GM19324 (cell line): ENCODE results near the gene IMPDH2.
A peak's percentile ranks its signal among the peaks of the same experiment; 100 is the strongest.

Experiments used
- ATAC-seq: cut with Tn5 transposase; IDR thresholded peaks from one replicate; pipeline ENCODE4 v1.9.1; 2021; ENCODE audit warnings: mild to moderate bottlenecking, moderate library complexity; ENCODE audit not compliant: unreplicated experiment, low FRiP score

Gene IMPDH2

DNA sequence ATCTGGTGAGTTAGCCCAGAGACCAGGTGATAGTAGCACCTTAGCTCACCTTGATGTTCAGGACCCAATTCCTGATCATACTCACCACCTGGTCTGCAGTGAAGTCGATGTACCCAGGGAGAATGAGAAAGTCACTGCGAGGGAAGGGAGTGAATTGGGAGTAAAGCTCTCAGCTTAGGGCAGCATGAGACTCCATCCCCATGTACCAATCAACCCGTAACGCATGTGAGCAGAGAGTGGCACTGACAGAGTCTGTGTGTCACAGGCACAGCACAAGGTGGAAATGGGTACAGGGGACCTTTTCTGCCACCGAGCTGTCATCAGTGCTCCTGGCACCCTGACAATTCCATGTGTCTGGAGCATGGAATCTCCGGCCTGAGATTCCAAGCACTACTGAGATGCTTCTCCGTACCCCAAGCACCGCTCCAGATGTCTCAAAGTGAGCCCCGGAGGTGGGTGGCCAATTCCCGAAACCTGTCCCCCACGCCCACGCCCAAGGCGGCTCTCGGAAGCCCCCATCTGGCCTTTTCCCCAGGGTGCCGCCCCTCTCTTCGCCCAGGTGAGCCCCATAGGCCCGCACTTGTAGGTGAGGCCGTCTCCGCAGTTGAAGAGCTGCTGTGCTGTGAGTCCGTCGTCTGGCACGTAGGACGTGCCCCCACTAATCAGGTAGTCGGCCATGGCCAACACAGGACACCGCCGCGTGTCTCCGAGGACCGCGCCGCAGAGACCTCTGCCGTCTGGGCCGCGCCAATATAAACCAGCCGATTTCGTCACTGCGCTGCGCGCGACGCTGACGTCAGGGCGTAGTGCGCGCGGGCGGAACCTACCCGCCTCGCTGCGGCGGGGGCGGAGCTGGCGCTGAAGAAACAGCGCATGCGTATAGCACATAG, at the start of gene IMPDH2:
TSS of gene IMPDH2 (minus strand) at position 726 of the 890 bp plus-strand sequence. CDS start at position 678, 48 bp downstream.
- peak; percentile 93 for ATAC-seq

DNA sequence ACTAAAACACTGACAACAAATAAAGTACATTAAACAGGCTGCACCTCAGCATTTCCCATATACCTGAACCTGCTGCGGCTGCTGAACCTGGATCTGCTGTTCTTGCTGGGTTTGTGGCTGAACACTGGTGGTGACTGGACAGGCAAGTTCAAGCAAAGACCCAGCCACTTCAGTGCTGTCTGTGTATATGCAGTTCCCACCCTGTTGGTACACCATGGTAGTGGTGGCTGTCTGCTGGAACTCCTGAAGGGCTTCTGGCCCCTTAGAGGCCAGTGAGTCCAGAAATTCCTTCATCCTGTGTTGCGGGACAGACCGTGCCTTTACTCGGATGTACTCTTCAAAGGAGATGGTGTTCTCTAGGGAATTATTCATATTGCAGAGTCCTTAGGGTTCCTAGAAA, 47.4 kb upstream of the IMPDH2 start:
- ATAC-seq = no peak

DNA sequence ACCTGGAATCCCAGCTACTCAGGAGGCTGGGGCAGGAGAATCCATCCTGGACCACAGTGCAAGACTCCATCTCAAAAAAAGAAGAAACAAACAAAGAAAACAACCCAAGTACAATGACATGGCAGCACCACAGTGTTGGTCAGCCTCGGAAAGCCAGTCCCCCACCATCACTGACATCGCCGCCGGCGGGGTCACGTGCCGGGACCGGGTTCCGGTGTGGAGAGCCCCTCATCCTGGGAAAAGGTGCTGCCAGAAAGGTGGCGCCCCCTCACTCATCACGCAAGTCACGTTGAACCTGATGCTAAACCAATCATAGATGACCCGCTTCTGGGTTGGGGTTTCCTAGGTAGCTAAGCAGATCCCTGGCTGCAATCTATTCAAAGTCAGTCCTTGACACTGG, 46.9 kb upstream of the IMPDH2 start:
- ATAC-seq = no peak

DNA sequence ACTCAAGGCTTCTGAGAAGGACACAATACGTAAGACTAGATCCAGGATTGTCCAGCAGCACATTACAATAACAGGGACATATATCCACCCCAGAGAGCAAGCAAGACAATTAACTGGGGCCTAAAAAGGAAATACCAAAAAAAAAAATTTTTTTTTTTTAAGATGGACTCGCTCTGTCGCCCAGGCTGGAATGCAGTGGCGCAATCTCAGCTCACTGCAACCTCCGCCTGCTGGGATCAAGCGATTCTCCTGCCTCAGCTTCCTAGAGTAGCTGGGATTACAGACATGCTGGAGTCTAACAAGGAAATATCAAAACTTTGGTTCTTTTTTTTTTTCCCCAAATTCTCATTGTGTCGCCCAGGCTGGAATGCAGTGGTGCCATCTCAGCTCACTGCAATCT, 28.8 kb upstream of the IMPDH2 start:
- no peak for ATAC-seq

DNA sequence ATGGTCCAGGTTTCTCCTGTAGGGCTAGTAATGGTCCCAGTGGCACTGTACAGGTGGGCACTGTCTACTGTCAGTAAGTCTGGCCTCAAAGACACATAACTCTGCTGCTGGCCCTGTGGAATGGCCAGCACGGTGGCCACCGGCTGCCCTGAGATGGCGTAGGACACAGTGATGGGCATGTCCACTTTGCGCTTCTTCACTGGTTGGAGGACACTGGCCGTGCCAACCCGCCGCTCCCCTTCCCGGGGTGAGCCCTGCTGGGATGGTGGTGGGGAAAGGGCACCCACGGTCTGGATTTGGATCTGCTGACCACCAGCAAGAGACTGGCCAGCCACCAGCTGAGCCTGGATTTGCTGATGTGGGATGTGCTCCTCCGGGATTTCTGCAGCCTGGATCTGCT, 28.1 kb upstream of the IMPDH2 start:
- no peak for ATAC-seq

DNA sequence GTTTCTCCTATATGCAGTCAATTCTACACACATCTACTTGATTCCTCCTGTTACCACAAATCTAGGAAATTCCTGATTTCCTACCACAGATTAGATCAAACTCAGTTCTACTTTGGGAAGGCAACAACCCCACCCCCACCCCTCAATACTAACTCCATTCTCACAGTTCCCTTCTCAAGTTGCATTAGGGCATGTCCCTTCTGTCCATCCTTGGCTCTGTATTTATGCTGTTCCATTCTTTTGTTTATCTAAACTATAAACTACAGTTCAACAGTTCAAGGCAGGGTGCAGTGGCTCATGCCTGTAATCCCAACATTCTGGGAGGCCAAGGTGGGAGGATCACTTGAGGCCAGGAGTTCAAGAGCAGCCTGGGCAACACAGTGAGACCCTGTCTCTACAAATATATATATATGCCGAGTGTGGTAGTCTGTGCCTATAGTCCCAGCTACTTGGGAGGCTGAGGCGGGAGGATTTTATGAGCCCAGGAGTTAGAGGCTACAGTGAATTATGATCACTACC, 25.2 kb upstream of the IMPDH2 start:
- ATAC-seq = no peak

DNA sequence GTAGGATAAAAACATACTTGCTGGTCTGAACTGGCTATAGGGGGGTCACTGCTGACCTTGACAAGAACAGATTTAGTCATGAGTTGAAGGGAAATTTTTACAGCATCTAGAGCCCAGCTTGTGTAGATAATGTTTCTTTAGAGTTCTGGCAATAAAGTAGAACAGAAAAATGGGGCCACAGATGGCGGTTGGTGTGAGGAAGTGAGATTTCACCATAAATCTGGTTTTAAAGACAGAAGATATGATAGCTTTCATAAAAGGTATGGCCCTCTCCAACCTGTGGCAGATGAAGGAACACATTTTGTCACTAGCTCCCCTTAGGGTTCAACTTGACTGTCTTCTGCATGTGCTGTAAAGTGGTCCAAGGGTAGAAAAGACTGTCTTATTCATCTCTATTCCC, 24.3 kb upstream of the IMPDH2 start:
- no peak for ATAC-seq

DNA sequence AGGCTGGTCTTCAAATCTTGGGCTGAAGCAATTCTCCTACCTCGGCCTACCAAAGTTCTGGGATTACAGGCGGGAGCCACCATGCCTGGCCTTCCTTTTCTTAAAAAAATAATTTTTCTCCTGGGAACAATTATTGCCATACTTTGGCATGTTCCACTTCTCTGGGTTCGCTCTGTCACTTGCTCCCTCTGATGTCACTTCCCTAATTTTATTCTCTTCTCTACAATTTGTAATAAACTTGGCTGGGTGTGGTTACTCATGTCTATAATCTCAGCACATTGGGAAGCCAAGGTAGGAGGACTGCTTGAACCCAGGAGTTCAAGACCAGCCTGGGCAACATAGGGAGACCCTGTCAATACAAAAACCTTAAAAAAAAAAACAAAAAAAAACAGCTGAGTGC, 6.1 kb upstream of the IMPDH2 start:
- ATAC-seq = no peak

DNA sequence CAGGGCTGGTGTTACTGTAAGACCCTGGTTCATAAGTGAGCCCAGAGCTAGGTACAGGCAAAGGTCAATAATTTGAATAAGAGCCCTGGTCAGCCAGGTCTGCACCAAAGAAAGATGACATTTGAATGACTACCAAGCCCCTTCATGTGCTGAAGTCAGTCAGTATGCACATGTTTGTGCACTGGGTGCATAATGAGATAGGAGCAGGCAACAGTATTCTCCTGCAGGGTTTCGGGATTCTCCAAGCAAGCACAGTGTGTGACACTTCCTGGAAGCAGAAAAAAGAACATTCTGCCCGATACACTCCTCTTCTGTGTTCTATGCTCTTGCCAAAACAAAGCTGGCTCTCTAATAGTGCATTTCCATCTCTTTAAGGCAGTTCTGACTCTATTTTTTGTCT, 5.5 kb upstream of the IMPDH2 start:
- ATAC-seq = no peak

DNA sequence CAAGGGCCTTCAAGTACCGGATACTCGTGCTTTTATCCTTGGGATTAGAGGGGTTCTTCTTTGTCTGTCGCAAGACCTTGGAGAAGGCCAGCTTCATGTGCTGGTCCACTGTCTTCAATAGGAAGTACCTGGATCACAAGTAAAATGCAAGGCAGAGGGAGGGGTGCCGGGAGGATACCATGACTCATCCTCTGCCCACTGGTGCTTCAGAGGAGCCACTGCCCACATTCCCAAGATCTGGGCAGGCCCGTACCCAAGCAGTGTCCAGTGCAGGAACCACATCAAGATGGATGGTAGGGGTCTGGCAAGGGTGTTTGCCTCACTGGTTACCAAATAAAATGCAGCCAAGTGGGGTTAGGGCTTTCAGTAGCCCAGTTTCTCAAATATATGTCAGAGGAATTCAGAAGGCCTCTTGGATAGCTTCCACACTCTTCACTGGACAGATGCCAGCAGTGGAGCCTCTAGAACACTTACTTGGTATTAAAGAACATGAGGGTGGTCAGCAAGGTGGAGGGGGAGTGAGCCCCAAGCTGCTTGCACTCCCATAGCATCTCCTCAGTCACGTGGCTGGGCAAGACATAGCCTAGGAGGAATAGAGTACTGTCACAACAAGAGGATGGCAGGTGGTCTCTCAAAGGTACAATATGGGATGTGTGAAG, 3.6 kb upstream of the IMPDH2 start:
- ATAC-seq = no peak

DNA sequence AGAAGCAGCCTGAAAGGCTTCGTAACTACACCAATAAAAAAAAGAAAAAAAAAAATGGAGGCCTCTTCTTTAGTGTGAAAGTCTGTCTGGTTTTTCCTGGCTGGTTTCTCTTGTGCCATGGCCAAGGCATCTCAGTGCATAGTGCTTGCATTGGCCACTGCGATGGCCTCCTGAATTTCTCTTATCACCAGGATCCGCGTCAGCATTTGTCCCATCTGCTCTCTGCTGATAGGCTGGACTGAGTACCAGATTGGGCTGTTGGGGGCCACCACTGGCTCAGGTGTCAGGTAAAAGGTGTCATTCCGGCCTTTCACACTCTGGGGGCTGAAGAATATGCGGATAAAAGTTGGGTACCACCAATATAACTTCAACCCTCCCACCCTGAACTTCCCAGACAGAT, 1.1 kb upstream of the IMPDH2 start:
- ATAC-seq = no peak

DNA sequence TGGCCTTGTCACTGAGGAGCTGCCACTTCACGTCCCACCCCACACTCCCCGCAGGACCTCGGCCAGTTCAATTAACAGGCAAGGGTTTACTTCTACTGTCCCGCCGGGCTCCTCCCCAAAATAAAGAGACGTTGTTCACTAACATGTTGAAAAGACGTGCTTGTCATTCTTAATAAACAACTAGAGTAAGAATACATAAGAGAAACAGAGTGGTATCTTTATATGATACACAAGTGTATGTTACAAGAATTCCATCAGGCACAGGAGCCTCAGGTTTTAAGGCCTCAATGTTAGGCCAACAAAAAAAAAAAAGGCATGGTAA, 326 bp upstream of the IMPDH2 start:
- no peak for ATAC-seq

DNA sequence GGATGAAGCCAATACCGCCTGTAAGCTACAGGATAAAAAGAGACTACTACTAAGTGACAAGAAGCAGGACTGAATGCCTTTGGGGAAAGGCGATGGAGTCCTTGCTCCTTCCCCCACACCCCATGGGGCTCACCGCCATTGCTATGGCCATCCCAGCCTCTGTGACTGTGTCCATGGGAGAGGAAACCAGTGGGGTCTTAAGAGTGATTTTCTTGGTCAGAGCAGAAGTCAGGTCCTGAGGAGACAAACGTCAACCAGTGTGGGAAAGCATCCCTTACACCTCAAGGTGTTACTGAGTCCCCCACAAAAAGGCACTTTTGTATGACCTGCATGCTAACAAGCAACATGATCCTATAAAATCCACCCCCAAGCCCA, 913 bp downstream of the IMPDH2 start:
- ATAC-seq = no peak

DNA sequence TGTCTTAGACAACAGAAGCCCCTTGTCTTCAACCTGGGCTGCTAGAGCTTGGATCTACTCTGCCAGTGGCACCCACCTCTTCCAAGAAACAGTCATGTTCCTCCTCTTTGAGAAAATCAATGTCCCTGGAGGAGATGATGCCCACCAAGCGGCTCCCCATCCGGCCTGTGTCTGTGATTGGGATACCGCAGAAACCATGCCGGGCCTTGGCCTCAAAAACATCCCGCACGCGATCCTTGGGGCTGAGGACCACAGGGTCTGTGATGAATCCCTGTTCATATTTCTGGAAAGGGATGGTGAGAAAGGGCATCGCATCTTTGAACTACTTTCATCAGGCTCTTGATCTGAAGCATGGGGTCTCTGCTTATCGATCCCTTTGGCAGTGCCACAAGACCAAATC, 1.6 kb downstream of the IMPDH2 start:
- ATAC-seq = no peak

DNA sequence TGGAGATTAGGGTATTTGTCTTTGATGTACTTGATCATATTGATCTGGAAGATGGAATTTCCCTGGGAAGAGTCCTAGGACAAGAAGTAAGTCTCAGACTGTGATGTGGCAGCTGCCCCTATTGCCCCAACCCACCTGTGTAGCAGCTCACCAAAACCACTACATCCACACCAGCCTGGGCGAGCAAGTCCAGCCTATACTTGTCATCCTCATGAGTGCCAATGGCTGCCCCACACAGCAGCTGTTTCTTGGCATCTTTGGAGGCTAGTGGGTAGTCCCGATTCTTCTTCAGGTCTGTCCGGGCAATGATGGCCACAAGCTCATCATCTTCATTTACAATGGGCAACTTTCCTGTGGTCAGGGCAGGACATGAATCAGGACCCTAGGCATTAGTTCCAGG, 2.7 kb downstream of the IMPDH2 start:
- ATAC-seq = no peak

DNA sequence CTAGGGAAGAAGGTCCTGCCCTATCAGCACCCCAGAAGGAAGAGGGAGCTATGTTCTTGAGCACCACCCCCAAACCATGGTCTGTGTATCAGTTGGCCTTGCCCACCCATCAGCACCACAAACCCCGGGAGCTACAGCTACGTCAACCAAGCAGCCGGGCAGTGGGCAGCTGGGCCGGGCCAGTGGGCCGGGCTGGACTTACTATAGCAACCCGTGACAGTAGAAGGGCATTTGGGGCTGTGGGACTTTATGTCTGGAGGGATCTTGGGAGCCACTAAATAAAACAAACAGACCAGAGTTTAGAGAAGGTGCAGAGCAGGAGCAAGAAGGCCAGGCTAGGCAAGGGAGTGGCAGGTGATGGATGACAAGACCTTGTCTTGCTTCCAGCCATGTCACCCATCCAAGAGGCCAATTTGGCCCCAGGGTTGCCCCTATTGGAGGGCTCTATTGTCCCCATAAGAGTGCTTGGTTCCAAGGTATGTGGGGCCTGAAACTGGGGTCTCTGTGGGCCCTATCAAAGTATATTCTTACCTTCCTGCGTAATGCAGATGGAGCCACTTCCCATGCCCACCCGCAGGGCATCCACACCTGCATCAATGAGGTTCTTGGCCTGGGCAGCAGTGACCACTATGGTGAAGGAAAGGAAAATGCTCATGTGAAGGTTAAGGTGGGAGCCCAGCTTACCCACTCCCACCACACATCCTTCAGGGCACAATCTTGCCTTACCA, 3.2 kb downstream of the IMPDH2 start:
- ATAC-seq = no peak

DNA sequence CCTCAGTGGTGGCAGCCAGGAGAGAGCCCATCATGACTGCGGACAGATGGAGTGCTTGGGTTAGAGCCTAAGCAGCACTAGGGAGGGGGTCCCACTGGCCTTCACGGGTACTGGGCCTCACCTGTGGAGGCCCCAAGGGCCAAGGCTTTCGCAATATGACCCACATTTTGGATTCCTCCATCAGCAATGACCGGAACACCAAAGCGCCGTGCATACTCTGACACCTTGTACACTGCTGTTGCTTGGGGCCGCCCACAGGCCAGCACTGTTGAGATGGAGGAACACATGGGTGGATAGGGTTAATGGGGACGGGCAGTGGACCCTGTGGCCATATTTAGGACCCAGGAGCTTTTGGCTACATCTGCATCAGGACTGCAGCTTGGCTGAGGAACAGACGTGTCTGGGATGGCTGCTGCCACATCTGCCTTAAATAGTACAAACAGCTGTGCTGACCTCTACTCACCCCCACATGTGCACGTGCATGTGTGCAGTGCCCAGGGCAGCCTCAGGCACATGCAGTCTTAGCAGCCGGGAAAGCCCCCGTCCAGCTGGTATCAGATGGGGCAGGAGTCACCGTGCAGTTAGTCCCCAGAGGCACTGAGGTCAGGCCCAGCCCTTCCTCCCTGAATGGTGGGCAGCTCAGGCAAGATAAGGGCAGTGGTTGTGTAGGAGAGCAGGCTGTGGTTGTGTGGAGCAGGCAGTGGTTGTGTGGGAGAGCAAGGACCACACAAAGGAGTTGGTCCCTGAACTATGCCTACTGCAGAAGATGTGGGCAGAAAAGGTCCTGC, 4.0 kb downstream of the IMPDH2 start:
- no peak for ATAC-seq

DNA sequence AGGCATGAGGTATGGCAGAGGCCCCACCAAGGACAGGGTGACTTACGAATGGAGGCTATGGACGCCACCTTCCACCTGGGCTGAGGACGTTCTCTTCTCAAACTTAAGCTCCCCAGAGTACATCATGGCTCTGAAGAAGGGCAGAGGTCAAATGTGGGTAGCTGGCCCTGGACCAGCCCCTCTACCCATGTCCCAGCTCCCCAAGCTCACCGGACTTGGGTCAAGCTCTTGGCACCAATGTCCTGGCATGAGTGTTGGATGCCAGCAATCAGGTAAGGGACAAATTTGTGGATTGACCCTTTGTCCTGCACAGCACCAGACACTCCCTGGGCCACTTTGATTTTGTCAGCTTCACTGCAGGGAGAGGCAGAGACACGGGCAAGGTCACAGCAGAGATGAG, 4.7 kb downstream of the IMPDH2 start:
- no peak for ATAC-seq

DNA sequence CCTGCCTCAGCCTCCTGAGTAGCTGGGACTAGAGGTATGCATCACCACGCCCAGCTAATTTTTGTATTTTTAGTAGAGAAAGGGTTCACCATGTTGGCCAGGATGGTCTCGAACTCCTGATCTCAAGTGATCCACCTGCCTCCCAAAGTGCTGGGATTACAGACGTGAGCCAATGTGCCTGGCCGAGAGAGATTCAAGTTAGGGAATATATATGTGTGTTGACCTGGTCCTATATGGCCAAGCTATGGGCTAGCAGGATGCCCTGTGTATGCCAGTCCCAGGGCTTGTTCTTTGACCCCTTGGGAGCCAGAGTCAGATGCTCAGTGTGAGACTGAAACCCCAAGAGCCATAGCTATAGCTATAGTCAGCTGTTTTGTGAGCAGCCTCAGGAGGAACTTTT, 5.4 kb downstream of the IMPDH2 start:
- ATAC-seq = no peak

DNA sequence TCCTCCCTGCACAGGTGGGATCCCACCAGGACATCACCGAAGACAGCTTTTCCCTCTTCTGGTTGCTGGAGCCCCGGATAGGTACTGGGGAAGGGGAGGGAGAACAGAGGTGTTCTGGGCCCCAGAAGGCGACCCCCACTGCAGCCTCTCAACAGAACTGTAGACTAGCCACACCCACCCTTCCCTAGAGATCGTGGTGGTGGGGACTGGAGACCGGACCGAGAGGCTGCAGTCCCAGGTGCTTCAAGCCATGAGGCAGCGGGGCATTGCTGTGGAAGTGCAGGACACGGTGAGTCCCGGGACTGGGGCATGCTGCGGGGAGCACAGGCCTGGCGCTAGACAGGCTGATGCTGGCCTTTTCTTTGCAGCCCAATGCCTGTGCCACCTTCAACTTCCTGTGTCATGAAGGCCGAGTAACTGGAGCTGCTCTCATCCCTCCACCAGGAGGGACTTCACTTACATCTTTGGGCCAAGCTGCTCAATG, 6.5 kb downstream of the IMPDH2 start:
- no peak for ATAC-seq
